K562 (cell line): Measurements from ENCODE around the gene SCUBE2. TPM values are rescaled to one million over a fixed set of nuclear protein-coding genes. Genes with fewer than 3 reads are reported as not detected.

Experiments
- ATAC-seq: fragments of 200-7000 bp; cut with Tn5 transposase; 3 replicates; pipeline ENCODE4 v1.9.1; 2020; ENCODE audit warnings: moderate library complexity
- BruUV-seq: library from RNA; stranded (reverse); fragments of 400-500 nt; replicated peaks from 2 replicates; lab custom pipeline; 2021; lab: Mats Ljungman, UMichigan
- CTCF ChIA-PET: fragments of 300-600 bp; formaldehyde crosslinking; extraction: SDS; loops from one replicate; lab custom pipeline; 2021; ENCODE audit warnings: low intra/inter-chr PET ratio; lab: Yijun Ruan, JAX
- POLR2A ChIA-PET: fragments of 300-600, 350-650 bp; sonication (Branson Sonifier 250); formaldehyde crosslinking; extraction: SDS; loops from one replicate; lab custom pipeline; 2021; ENCODE audit warnings: antibody characterized with exemption, inconsistent platforms; lab: Yijun Ruan, JAX
- DNase-seq, 4 experiments: peaks; one replicate each; pipeline versions ENCODE4 v3.0.0 to v3.0.0-alpha.2; 2011 to 2018; ENCODE audit warnings: low spot score in 3 of 4, mixed read lengths in 3 of 4; ENCODE audit errors: extremely low read depth in 1 of 4
- FAIRE-seq: peaks from 2 replicates; lab custom pipeline; 2011; peaks lifted over from hg19 to GRCh38; lab: Jason Lieb, UNC
- H2AFZ ChIP-seq: 2 replicates; pipeline ENCODE4 v1.6.0; 2011; ENCODE audit warnings: low read depth, low read length, control low read depth, inconsistent platforms
- H3K27ac ChIP-seq: fragments of 200-600 bp; 3 replicates; pipeline ENCODE4 v1.8.0; 2011; ENCODE audit warnings: low read depth, mild to moderate bottlenecking, control low read depth, inconsistent platforms, low read length, moderate library complexity, mixed read lengths; ENCODE audit errors: extremely low read depth
- H3K27me3 ChIP-seq, 2 experiments: fragments of 300-600 bp in 1 of 2; 2 replicates in 1 of 2; 3 replicates in 1 of 2; pipeline versions ENCODE4 v1.6.0 to v1.8.0; 2011; ENCODE audit warnings: inconsistent platforms in 2 of 2, low read length in 2 of 2, mild to moderate bottlenecking in 1 of 2, mixed read lengths in 1 of 2, moderate library complexity in 1 of 2; ENCODE audit not compliant: control insufficient read depth in 2 of 2, insufficient read depth in 2 of 2
- H3K36me3 ChIP-seq: fragments of 300-600 bp; 3 replicates; pipeline ENCODE4 v1.8.0; 2011; ENCODE audit warnings: mild to moderate bottlenecking, low read length, inconsistent platforms; ENCODE audit not compliant: control insufficient read depth, insufficient read depth
- H3K4me1 ChIP-seq, 2 experiments: fragments of 200-600 bp in 1 of 2; replicated peaks in 1 of 2; 2 replicates in 1 of 2; 3 replicates in 1 of 2; pipeline versions ENCODE4 v1.5.1 to v1.8.0; 2011; ENCODE audit warnings: inconsistent platforms in 2 of 2, low read length in 2 of 2, mild to moderate bottlenecking in 1 of 2, mixed read lengths in 1 of 2, moderate library complexity in 1 of 2; ENCODE audit not compliant: control insufficient read depth in 2 of 2, insufficient read depth in 2 of 2
- H3K4me2 ChIP-seq: 2 replicates; pipeline ENCODE4 v1.6.1; 2011; ENCODE audit warnings: low read length, control low read depth, inconsistent platforms, mixed read lengths; ENCODE audit not compliant: insufficient read depth
- H3K4me3 ChIP-seq: fragments of 200-600 bp; sonication (generic), shearing (Covaris generic); 2 replicates; pipeline ENCODE4 v1.5.1; 2016; ENCODE audit warnings: control low read depth, inconsistent platforms
- H3K79me2 ChIP-seq: fragments of 200-600 bp; 3 replicates; pipeline ENCODE4 v1.8.0; 2011; ENCODE audit warnings: low read length, inconsistent platforms; ENCODE audit not compliant: control insufficient read depth, insufficient read depth
- H3K9ac ChIP-seq, 2 experiments: 2 replicates each; pipeline versions ENCODE4 v1.6.0 to v1.6.1; 2011; ENCODE audit warnings: low read depth in 2 of 2, low read length in 2 of 2, control low read depth in 1 of 2, inconsistent platforms in 1 of 2, mild to moderate bottlenecking in 1 of 2, mixed read lengths in 1 of 2; ENCODE audit not compliant: insufficient read depth in 1 of 2
- H3K9me1 ChIP-seq: one replicate; pipeline ENCODE4 v1.6.0; 2011; ENCODE audit warnings: inconsistent platforms, mild to moderate bottlenecking, low read length, moderate library complexity; ENCODE audit not compliant: control insufficient read depth, insufficient read depth
- H3K9me3 ChIP-seq: replicated peaks from 2 replicates; pipeline ENCODE4 v1.5.1; 2011; ENCODE audit warnings: low read depth, low read length, inconsistent platforms; ENCODE audit not compliant: control insufficient read depth, insufficient read depth
- H4K20me1 ChIP-seq: replicated peaks from 2 replicates; pipeline ENCODE4 v1.6.1; 2011; ENCODE audit warnings: low read length, inconsistent platforms, mixed read lengths; ENCODE audit not compliant: control insufficient read depth, insufficient read depth
- BRD4 ChIP-seq: fragments of 200-600 bp; sonication (generic); IDR thresholded peaks from 2 replicates; pipeline ENCODE4 v1.6.1; 2017; ENCODE audit warnings: inconsistent platforms
- ESRRA ChIP-seq: fragments of 450-650 bp; IDR thresholded peaks from 2 replicates; pipeline ENCODE4 v1.6.1; 2014; ENCODE audit warnings: low read depth, mild to moderate bottlenecking, moderate library complexity, borderline replicate concordance
- HBP1 ChIP-seq: fragments of 450-650 bp; formaldehyde crosslinking; IDR thresholded peaks from 2 replicates; pipeline ENCODE4 v1.4.0; 2022; ENCODE audit warnings: missing genetic modification characterization
- KDM2B ChIP-seq: fragments of 250-450 bp; sonication (Bioruptor Pico); IDR thresholded peaks from 2 replicates; pipeline ENCODE4 v1.8.0; 2021; ENCODE audit warnings: mild to moderate bottlenecking, moderate library complexity
- NR3C1 ChIP-seq: sonication (generic); formaldehyde crosslinking; IDR thresholded peaks from 2 replicates; pipeline ENCODE4 v1.8.1; 2022; ENCODE audit warnings: missing genetic modification reagents
- RAD51 ChIP-seq: fragments of 450-650 bp; IDR thresholded peaks from 2 replicates; pipeline ENCODE4 v1.7.1; 2016; ENCODE audit warnings: low read depth, mild to moderate bottlenecking, borderline replicate concordance
- TFE3 ChIP-seq: fragments of 450-650 bp; formaldehyde crosslinking; IDR thresholded peaks from 2 replicates; pipeline ENCODE4 v1.4.0; 2020; ENCODE audit warnings: mild to moderate bottlenecking, mixed read lengths
- USF2 ChIP-seq: sonication (generic); formaldehyde crosslinking; IDR thresholded peaks from 2 replicates; pipeline ENCODE4 v1.5.0; 2020; ENCODE audit warnings: missing genetic modification reagents
- WGBS: fragments of 100-300 bp; shearing (Covaris generic); methylation state at CpG from one replicate; pipeline ENCODE4 v1.1.6; 2016; ENCODE audit warnings: low coverage, mixed read lengths; ENCODE audit not compliant: insufficient coverage; ENCODE audit errors: missing lambda C conversion rate; 5-methylcytosine and 5-hydroxymethylcytosine counted together
- in situ Hi-C: fragments of 300-500 bp; cut with MboI; formaldehyde crosslinking; loops from 4 replicates; pipeline ENCODE4 v1.15.0; 2018; ENCODE audit warnings: inconsistent platforms, mixed read lengths
- intact Hi-C: fragments of 100-400 bp; cut with micrococcal nuclease; formaldehyde crosslinking; loops from 2 replicates; pipeline ENCODE4 v1.14.2; 2022
- polyA plus RNA-seq, 8 experiments: library from polyadenylated mRNA; depleted of rRNA in 4 of 8; stranded (reverse) in 5 of 8; unstranded in 3 of 8; fragments of >200 nt; fragmentation: Nextera tagmentation in 2 of 8; fragmentation: Illumina TruSeq in 1 of 8; extraction: Ambion mirVana in 2 of 8; extraction: Trizol in 1 of 8; gene quantifications; 2 replicates each; pipeline versions ENCODE4 v1.2.1 to v1.2.3, GENCODE V29; 2011 to 2014; ENCODE audit warnings: inconsistent platforms in 1 of 8, missing spikeins in 1 of 8
- total RNA-seq, 7 experiments: library from RNA; depleted of rRNA in 6 of 7; stranded (reverse); fragments of >200 nt in 6 of 7; fragmentation: Illumina TruSeq in 2 of 7; extraction: Trizol in 2 of 7; gene quantifications; 2 replicates each; pipeline versions ENCODE4 v1.2.1 to v1.2.3, GENCODE V29; 2011 to 2021; ENCODE audit warnings: low replicate concordance in 1 of 7

The SCUBE2 gene
- total and polyA plus RNA-seq, 9 of the 15 experiments (the other 6 are each of a cell fraction or from before 2014, with no cell fraction given) = 0.06 to 0.40 (median 0.07) TPM; not detected in 6

GRCh38 chr11:8998017-8998416 is 93.4 kb downstream of the SCUBE2 start:
- Histone ChIP-seq H3K9me1 (no peaks in the 10 kb centered on the region), H3K9ac (no peak overlapping the region), H3K27ac (no peak overlapping the region), H3K4me2 (no peak overlapping the region), H4K20me1 (no peaks in the 10 kb centered on the region), H3K9me3 (no peaks in the 10 kb centered on the region)
- ATAC-seq = no peak
- in situ Hi-C loops (no loop called here), intact Hi-C loops (no loop called here)
- no TSS peak for BruUV-seq
- TF ChIP-seq USF2 (CRISPR knock-in tag) = 0 out of 2 replicates have a peak, but pooled peaks have one; percentile 17
- no peak for TF ChIP-seq KDM2B (CRISPR knock-in tag)
- TF ChIP-seq BRD4 = no peak
- no peak for TF ChIP-seq NR3C1 (CRISPR knock-in tag)
- peak; percentile 32; the same call in 1 of the 2 replicates for TF ChIP-seq ESRRA
- TF ChIP-seq HBP1 (CRISPR knock-in tag) = no peak
- 0 out of 2 replicates have a peak, but pooled peaks have one; percentile 30 for TF ChIP-seq RAD51
- TF ChIP-seq TFE3 (CRISPR knock-in tag) = peak; percentile 59
- TF ChIP-seq, all 486 proteins: peak for 4
- Histone ChIP-seq H3K4me1 (peaks cover 3 to 33% of the 10 kb centered on the region in 2 experiments), H3K79me2 (peaks cover 2% of the 10 kb centered on the region; the same call in 1 of the 3 replicates), H3K36me3 (no peaks in the 10 kb centered on the region), H2AFZ (no peak overlapping the region), H3K4me3 (no peak overlapping the region), H3K27me3 (no peaks in the 10 kb centered on the region)
- ChIA-PET POLR2A (interaction anchor here (1.0 to 1.2 kb wide), 4 partner anchors 10 to 140 kb away, joined by 3 to 9 read pairs (median 3); no protein-coding TSS in a partner anchor), CTCF (no interaction called here)
- DNase-seq (no peak), FAIRE-seq (no peak)
- WGBS = 28% methylated on average over 2 of the region's 2 CpGs
